Ramos (cell line): Measurements from ENCODE around the gene UBE3B.

Experiments
- in situ Hi-C: fragments of 300-500 bp; cut with MboI; formaldehyde crosslinking; loops from one replicate; pipeline ENCODE4 v1.14.3; 2022; ENCODE audit warnings: low sequenced_read_pairs; ENCODE audit not compliant: unreplicated experiment

Gene UBE3B

GRCh38 chr12:109524466-109525278, 47.2 kb downstream of the UBE3B start:
- in situ Hi-C loops, result loop anchor here (10.0 kb wide), 1 partner anchor 250 kb away; no protein-coding TSS in a partner anchor

- in situ Hi-C loops, result loop anchor here (10.0 kb wide), 1 partner anchor 250 kb away; no protein-coding TSS in a partner anchor
Observed at GRCh38 chr12:109525279-109525585, 47.8 kb downstream of the UBE3B start.

DNA sequence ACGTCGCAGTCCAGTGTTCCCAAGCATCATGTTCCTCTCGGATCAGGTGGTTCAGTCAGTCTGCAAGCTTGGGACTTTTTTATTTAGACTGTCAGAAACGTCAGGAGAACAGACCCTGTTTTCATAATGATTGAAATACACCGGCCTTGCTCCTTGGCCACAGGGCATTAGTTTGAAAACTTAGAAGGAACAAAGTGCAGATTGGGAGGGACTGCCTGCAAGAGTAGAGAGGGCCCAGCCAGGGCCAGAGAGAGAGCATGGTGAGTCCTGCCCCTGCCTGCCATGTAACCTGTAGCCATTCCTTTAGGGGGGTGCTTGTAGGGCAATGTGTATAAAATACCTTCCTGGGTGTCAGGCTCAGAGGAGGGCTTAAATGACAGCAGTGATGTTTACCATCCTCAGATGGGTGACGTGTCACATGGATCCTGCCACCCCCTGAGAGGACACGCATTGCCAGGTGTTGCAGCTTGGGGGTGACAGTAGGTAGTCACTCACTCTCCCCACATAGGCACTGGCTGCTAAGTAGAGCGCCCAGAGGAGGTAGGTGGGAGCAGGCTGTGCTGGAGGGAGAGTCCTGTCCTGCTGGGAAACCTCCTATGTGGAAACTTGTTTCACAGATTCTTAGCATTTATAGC, 50.2 kb downstream of the UBE3B start:
- in situ Hi-C loops, result loop anchor here (10.0 kb wide), 1 partner anchor 247 kb away; no protein-coding TSS in a partner anchor

DNA sequence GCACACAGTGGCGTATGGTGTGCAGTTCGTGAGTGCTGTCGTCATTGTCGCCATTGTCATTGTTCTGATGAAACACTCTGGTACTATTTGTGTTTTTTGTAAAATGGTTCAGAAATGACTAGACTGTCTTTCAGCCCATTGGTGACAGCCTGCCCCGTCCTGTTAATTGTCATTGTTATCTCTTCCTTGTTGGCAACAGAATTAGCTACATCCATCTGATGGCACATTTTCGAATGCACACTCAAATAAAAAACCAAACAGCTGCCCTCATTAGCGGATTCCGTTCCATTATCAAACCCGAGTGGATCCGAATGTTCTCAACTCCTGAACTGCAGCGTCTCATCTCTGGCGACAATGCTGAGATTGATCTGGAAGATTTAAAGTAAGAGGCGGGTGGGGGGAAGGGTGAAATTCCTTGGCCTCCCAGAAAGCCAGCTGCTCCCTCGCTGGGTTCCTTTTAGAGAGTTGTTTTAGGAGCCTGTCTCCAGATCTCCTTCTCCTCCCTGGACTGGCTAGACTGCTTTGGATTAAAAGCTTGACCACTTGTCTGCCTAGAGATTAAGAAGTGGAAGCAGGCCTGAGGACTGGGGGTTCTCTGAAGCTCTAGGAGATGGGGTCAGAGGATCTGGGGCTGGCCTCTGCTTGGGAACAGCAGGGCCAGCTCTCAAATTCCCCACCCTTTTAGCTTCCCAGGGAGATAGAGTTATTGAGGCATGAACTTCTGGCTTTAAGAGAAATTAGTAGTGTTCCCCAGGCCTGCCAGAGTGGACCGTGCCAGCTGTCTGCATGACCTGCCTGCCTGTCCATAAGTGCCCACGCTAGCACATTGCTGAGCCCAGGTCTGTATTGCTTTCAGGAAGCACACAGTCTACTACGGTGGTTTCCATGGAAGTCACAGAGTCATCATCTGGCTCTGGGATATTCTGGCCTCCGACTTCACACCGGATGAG, 52.5 kb downstream of the UBE3B start:
- in situ Hi-C loops, result loop anchor here (10.0 kb wide), 1 partner anchor 245 kb away; no protein-coding TSS in a partner anchor

DNA sequence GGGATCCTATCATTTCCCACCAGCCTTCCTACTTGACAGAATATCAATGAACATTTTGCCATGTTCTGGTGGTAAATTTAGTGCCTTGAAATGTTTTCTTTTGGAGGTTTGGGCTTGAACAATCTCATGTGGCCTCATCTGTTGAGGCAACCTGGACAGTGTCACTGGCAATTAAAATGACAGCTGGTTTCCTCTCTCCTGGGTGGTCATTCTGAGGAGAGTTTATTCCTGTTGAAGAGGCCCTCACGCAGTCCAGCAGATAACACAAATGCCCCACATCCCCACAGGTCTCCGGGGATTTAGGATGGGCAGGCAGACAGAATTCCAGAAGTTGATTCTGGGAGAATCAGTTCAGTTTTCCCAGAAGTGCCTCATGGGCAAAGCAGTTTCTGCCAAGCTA, 54.0 kb downstream of the UBE3B start:
- in situ Hi-C loops, result no loop called here

- in situ Hi-C loops, result no loop called here
Observed at GRCh38 chr12:109532721-109533486, 55.5 kb downstream of the UBE3B start.

- in situ Hi-C loops, result no loop called here
Observed at GRCh38 chr12:109533487-109533740, 56.0 kb downstream of the UBE3B start.

- in situ Hi-C loops, result no loop called here
Observed at GRCh38 chr12:109534456-109534855, 57.0 kb downstream of the UBE3B start.

DNA sequence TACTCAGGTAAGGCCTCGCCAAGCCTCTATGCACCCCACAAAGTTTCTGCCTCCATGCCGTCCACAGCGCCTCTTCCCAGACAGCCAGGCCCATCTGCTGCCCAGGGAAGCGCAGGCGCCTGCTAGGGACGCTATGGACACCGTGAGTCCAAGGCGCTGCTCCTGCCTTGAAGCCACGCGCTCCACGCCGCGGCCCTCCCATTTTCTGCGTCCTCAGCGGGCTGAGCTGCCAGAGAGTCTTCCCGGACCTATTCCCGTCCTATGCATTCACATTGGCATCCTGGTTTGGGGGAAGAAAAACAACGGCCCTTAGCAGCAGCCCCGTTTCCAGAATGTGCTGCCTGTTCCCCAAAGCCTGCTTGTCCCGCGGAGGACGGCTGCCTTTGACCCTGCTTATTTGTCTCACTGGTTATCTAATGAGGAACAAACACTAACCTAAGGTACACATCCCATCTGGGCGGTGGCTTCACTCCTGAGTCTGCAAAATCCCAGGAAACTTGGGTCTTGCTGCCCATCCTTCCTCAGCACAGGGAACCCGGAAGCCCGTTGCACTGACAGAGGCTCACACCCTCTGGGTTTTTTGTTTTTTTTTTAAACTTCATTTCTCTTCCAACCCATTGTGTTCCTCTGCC, 57.9 kb downstream of the UBE3B start:
- in situ Hi-C loops, result no loop called here

- in situ Hi-C loops, result no loop called here
Observed at GRCh38 chr12:109535863-109536250, 58.4 kb downstream of the UBE3B start.

DNA sequence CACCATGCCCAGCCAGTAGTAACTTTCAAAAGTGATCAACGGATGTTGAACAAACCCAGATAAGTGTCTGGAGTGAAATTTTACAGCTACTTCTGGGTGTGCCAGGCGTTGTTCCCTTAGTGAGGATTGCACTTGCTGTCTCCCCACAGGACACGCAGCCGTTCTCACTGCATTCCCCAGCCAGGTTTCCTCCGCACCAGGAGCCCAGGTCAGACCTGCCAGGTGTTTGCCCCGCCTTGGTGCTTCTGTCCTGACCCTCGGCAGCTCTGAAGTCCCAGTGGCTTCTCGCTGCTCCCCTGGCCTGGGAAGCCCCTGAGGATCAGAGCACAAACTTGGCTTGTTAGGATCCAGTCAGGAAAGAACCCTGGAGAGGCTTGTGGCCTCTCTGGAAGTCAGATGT, 59.7 kb downstream of the UBE3B start:
- in situ Hi-C loops, result no loop called here

GRCh38 chr12:109538191-109538863, 60.9 kb downstream of the UBE3B start:
- in situ Hi-C loops, result no loop called here

- in situ Hi-C loops, result no loop called here
Observed at GRCh38 chr12:109539508-109539907, 62.1 kb downstream of the UBE3B start.

GRCh38 chr12:109540526-109541412, 63.3 kb downstream of the UBE3B start:
- in situ Hi-C loops, result no loop called here

DNA sequence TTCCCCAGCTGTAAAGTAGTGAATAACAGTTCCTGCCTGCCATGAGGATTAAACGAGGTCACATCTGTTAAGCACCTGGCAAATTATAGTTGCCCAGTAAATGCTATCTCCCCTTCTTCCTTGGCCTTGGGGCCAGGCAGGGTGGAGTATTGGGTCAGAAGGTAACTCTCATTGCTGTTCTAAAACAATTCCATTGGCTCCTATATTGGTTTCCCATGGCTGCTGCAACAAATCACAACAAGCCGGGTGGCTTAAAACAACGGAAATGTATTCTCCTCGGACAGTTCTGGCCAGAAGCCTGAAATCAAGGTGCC, 63.9 kb downstream of the UBE3B start:
- in situ Hi-C loops, result no loop called here

DNA sequence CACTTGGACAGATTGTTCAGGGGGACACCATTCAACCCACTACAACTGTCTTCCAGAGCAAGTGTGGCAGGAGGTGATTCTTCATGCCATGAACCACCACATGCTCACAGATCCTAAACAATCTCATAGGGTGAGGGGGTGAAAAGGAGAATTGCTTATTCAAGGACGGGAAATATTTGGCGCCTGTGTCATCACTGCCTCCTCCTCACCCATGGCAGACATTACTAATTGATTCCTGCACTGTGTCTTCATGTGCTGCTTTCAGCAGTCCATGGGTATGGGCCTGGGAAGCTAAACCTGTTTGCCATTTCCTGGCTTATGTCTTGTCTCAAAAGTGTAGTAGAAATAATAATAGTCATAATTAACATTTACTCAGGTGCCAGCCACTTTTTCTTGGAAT, 64.6 kb downstream of the UBE3B start:
- in situ Hi-C loops, result no loop called here

DNA sequence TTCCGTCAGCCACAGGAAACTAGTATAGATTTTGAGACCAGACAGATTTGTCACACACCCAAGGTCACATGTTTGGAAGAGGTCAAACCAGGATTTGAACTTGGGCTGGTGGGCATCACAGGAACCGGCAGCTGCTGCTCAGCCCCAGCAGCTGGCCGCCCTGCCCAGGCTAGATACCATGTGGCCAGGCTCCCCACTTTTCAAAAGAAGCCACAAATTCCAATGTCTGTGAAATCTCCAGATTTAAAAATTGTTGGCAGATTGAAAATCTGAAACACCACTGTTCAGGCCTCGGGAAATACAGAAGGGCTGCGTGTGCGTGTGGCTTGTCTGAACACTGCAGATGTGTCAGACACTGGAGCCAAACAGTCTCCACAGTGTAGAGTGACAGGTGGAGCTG, 65.4 kb downstream of the UBE3B start:
- in situ Hi-C loops, result no loop called here

- in situ Hi-C loops, result no loop called here
Observed at GRCh38 chr12:109544955-109545531, 67.6 kb downstream of the UBE3B start.
